Large intestine (tissue), 3 donors: ENCODE data around the gene DOCK9. TPM values are rescaled to one million over a fixed set of nuclear protein-coding genes. Genes with fewer than 3 reads are reported as not detected.

Experiments used
- DNase-seq, 2 donors: peaks; one replicate each; pipeline versions ENCODE4 v3.0.0 to v3.0.0-alpha.2; 2013
- H3K27ac ChIP-seq: one replicate; pipeline ENCODE4 v1.5.1; 2013; ENCODE audit warnings: low read length
- H3K27me3 ChIP-seq: 2 replicates; pipeline ENCODE4 v1.6.1; 2013; ENCODE audit warnings: low read length; ENCODE audit not compliant: control insufficient read depth, insufficient read depth
- H3K36me3 ChIP-seq: 2 replicates; pipeline ENCODE4 v1.6.1; 2013; ENCODE audit warnings: low read length; ENCODE audit not compliant: control insufficient read depth, insufficient read depth
- H3K4me1 ChIP-seq: one replicate; pipeline ENCODE4 v1.6.1; 2013; ENCODE audit warnings: low read length; ENCODE audit not compliant: control insufficient read depth, insufficient read depth
- H3K4me3 ChIP-seq: one replicate; pipeline ENCODE4 v1.5.1; 2013; ENCODE audit warnings: low read length
- H3K9me3 ChIP-seq: one replicate; pipeline ENCODE4 v1.6.1; 2013; ENCODE audit warnings: mild to moderate bottlenecking, low read depth, low read length, moderate library complexity; ENCODE audit not compliant: control insufficient read depth
- WGBS: methylation state at CpG from one replicate; pipeline ENCODE4 v1.1.5; 2013; ENCODE audit warnings: low lambda C conversion rate; ENCODE audit not compliant: insufficient coverage; 5-methylcytosine and 5-hydroxymethylcytosine counted together
- polyA plus RNA-seq: library from polyadenylated mRNA; unstranded; fragments of 120-200 nt; gene quantifications from one replicate; pipeline ENCODE4 v1.2.1, GENCODE V29; 2013

Gene DOCK9
- polyA plus RNA-seq, 1 donor, result 103 TPM

DNA sequence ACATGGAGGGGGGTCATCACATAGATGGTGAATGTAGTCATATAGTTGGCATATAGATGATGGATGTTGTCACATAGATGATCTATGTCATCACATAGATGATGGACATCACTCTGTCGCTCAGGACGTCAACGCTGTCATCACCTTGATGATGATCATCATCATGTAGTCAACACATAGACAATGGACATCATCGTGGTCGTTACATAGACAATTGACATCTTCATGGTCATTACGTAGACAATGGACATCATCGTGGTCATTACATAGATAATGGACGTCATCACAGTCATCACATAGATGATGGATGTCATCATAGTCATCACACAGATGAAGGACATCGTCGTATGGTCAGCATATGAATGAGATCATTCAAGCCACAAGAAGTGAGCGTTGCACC is 196.8 kb downstream of the DOCK9 start:
- H3K9me3 ChIP-seq, result no peaks in the 10 kb centered on the region
- no CpG with 5 or more reads among the region's 11 CpGs for WGBS
- DNase-seq, result no peak
- H3K4me1 ChIP-seq, result peaks cover 29% of the 10 kb centered on the region
- H3K27me3 ChIP-seq, result no peaks in the 10 kb centered on the region
- no peaks in the 10 kb centered on the region for H3K36me3 ChIP-seq
- no peak overlapping the region for H3K4me3 ChIP-seq
- no peak overlapping the region for H3K27ac ChIP-seq

DNA sequence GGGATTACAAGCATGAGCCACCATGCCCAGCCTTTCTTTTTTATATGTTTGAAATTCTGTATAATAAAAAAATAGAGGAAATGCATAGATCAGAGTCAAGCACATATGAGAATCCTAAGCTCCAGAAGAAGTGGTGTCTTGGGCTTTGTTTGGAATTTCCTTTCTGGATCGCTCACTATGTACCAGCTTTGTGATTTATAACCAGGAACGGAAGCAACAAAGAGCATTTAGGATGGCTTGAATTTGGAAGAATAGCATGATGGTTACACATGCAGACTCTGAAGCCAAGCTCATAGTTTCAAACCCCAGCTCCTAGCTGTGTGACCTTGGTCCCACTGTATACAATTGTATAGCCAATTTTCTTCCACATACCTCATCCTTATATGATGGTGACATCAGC is 197.4 kb downstream of the DOCK9 start:
- no peaks in the 10 kb centered on the region for H3K9me3 ChIP-seq
- no peak for DNase-seq
- no peak overlapping the region for H3K4me3 ChIP-seq
- no peak overlapping the region for H3K27ac ChIP-seq
- H3K27me3 ChIP-seq, result no peaks in the 10 kb centered on the region
- peaks cover 28% of the 10 kb centered on the region for H3K4me1 ChIP-seq
- WGBS, result no CpG with 5 or more reads among the region's 2 CpGs
- H3K36me3 ChIP-seq, result no peaks in the 10 kb centered on the region

DNA sequence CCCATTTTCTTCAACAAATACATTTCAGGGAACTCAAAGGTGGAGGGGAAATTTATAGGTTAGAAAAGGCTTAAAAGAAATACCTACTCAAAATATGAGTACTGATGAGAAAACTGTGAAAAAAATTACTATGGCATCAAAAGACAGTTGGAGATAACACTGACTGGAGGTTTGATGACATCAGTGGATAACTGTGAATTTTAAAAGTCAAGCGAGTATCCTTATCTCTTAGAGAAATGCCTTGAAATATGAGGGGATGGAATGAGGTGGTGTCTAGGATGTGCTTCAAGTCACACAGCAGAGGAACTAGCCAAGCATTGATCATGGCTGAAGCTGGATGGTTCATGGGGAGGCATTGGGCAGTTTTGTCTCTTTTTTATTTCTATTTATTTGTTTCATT is 198.2 kb downstream of the DOCK9 start:
- H3K9me3 ChIP-seq, result no peaks in the 10 kb centered on the region
- H3K4me3 ChIP-seq, result no peak overlapping the region
- WGBS, result no CpG with 5 or more reads among the region's 1 CpG

DNA sequence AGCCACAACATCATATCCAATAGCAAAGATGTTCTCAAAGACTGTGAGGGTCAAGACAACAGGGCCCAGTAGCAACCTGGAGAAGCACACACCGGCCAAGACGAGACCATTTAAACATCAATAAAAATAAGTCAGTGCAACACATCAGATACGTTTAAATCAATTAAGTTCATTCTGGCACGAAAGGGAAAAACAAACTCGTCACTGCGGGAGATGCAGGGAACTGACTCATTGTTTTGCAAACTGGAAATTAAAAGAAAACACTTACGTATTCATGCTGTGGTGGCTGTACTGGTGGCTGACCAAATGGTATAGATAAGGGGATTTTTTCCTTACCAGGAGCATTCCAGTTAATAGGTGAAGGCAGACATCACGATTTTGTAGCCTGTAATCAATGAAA is 199.1 kb downstream of the DOCK9 start:
- no peak for DNase-seq
- peaks cover 22% of the 10 kb centered on the region for H3K4me1 ChIP-seq
- H3K27me3 ChIP-seq, result no peaks in the 10 kb centered on the region
- 71% methylated on average over 5 of the region's 8 CpGs for WGBS
- H3K9me3 ChIP-seq, result peaks cover 3% of the 10 kb centered on the region
- H3K4me3 ChIP-seq, result no peak overlapping the region
- no peaks in the 10 kb centered on the region for H3K36me3 ChIP-seq
- H3K27ac ChIP-seq, result no peak overlapping the region

More for the DNA sequence above, 198.2 kb downstream of the DOCK9 start:
- no peak for DNase-seq
- H3K4me1 ChIP-seq, result peaks cover 26% of the 10 kb centered on the region
- H3K36me3 ChIP-seq, result no peaks in the 10 kb centered on the region
- H3K27ac ChIP-seq, result no peak overlapping the region
- no peaks in the 10 kb centered on the region for H3K27me3 ChIP-seq

DNA sequence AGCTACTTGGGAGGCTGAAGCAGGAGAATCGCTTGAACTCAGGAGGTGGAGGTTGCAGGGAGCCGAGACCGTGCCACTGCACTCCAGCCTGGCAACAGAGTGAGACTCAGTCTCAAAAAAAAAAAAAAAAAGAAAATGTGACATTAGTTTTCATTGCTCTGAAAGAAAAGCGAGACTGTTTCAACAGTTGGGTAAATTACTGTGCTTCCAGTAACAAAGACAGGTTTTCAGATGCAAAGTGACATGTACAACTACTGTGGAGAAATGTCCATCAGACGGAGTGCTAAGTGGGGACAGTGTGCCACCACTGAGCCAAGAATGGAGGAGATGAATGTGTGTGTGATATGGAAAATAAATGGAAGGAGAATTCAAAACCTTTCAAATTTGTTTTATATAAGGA is 201.2 kb downstream of the DOCK9 start:
- peak overlapping the region; percentile 97 for H3K27ac ChIP-seq
- 60% methylated on average over 1 of the region's 5 CpGs for WGBS
- H3K4me1 ChIP-seq, result peaks cover 43% of the 10 kb centered on the region
- no peaks in the 10 kb centered on the region for H3K27me3 ChIP-seq
- H3K9me3 ChIP-seq, result peaks cover 3% of the 10 kb centered on the region
- DNase-seq, result peak in 1 of 2 donors; percentile 64
- H3K4me3 ChIP-seq, result no peak overlapping the region
- no peaks in the 10 kb centered on the region for H3K36me3 ChIP-seq

DNA sequence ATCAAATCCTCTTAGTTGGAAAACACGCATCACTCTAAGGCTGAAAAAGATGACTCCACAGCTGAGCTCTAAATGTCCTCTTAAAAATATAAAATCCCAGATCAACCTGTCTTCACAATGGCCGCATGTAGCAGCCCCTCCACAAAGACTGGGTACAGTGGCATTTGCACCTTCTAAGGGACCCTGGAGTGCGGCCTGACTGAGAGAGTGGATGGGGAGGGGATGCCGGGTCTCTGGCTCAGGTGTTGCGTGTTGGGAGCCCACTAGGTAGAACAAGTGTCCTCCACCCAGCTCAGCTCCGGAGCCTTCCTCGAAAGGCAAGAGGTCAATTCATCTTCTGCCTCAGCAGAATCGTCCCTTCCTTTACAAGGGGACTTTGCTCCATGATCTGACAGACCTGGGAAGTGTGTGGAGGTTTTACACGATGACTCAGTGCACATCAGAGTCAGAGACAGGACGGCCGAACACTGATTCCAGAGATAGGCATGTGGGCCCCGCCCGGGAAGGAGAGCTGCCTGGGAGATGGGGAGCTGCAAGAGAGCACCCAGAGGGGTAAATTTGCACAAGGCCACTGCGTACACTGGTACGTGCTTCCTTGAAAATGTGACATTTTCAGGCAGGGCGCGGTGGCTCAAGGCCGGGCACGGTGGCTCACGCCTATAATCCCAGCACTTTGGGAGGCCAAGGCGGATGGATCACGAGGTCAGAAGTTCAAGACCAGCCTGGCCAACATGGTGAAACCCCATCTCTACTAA is 201.8 kb downstream of the DOCK9 start:
- no peaks in the 10 kb centered on the region for H3K27me3 ChIP-seq
- peak; percentile 94 to 98 for DNase-seq
- H3K4me3 ChIP-seq, result no peak overlapping the region
- H3K27ac ChIP-seq, result peak overlapping the region; percentile 97
- H3K9me3 ChIP-seq, result peaks cover 3% of the 10 kb centered on the region
- WGBS, result 100% methylated on average over 1 of the region's 22 CpGs
- no peaks in the 10 kb centered on the region for H3K36me3 ChIP-seq
- peaks cover 49% of the 10 kb centered on the region for H3K4me1 ChIP-seq

DNA sequence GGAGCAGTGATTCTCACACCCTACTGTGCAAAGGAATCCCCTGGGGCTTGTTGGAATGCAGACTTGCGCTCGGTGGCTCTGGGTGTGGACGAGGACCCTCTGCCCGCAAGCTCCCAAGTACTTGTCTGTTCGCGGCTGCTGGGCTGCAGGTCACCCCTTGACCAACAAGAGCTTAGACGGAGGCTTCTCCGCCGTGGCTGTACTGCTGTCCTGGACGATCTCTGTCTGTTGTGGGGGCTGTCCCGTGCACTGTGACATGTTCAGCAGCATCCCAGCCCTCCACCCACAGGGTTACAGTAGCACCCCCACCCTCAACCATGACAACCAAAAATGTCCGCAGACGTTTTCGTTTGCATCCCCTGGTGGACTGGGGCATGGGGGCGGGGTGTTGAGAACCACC is 202.5 kb downstream of the DOCK9 start:
- no peaks in the 10 kb centered on the region for H3K36me3 ChIP-seq
- no CpG with 5 or more reads among the region's 15 CpGs for WGBS
- DNase-seq, result no peak
- no peak overlapping the region for H3K4me3 ChIP-seq
- no peaks in the 10 kb centered on the region for H3K27me3 ChIP-seq
- H3K4me1 ChIP-seq, result peaks cover 52% of the 10 kb centered on the region
- peaks cover 3% of the 10 kb centered on the region for H3K9me3 ChIP-seq
- H3K27ac ChIP-seq, result peak overlapping the region; percentile 97

DNA sequence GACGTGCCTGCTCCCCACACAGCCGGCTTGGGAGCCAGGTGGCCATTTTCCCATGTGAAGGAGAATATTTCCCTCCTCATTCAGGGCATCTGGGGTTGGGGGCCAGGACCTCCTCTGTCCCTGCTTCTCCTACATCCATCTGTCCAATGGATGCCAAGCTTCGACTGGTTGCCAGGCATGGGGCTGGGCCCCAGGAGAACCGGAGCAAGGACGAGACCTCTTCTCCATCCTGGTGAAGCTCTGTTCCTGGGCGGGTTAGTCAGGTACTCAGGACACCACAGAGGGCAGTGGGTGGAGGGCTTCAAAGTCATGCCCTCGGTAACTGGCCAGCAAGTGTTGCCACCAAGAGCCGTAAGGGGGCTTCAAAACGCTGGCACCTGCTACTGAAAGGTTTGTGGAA is 203.1 kb downstream of the DOCK9 start:
- Histone ChIP-seq H3K9me3 (peaks cover 3% of the 10 kb centered on the region), H3K36me3 (no peaks in the 10 kb centered on the region), H3K27ac (no peak overlapping the region), H3K4me3 (no peak overlapping the region), H3K27me3 (no peaks in the 10 kb centered on the region), H3K4me1 (peaks cover 52% of the 10 kb centered on the region)
- whole genome bisulfite sequencing, result no CpG with 5 or more reads among the region's 9 CpGs
- DNase-seq, result no peak

DNA sequence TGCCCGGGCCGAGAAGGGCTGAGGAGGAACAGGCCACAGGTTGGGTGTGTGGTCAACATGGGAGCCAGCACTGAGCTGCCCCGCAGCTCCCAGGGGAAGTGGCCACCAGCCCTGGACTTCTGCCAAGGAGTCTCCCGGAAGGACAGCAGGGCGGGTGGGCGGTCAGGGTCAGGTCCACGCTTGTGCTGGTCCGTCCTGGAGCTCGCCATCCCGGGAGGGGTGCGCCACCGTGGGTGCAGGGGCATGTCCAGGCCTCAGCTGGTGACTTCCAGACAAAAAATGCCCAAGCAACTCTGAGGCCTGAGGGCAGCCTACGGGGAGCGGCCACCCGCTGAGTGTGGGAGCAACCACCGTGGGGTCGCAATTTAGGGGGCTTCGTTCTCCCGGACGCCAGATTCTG is 203.9 kb downstream of the DOCK9 start:
- H3K4me1 ChIP-seq, result peaks cover 52% of the 10 kb centered on the region
- no CpG with 5 or more reads among the region's 20 CpGs for WGBS

DNA sequence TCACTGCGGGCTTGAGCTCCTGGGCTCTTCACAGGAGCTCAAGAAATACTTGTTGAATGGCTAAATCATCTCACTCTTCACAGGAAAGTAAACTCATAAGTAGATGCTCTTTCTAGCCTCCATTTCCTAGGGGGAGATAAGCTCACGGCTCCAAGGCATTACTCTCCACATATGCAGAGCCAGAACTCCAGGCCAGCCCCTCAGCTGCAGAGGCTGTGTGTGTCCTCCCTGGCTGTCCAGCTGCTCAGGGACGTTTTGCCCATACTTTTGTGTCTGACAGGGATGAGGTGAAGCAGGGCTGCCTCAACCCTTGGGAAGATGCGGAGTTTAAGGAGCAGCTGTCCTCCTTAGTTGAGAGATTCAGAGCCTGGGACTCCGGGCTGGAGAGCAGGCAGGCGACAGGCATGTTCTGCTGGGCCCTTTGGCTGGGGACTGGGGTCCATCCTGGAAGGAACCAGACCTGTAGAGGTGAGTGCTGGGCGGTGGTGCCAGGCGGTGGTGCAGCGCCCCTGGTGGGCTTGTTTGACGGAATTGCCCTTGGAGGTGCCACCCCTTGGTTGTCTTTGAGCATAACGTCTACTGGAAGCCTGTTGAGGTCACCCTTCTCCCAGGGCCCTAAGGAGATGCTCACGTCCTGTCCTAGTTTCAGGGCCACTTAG is 204.9 kb downstream of the DOCK9 start:
- H3K9me3 ChIP-seq, result peaks cover 3% of the 10 kb centered on the region
- no peak for DNase-seq
- H3K27ac ChIP-seq, result peak overlapping the region; percentile 92
- no peak overlapping the region for H3K4me3 ChIP-seq
- no peaks in the 10 kb centered on the region for H3K27me3 ChIP-seq
- no peaks in the 10 kb centered on the region for H3K36me3 ChIP-seq
- peaks cover 54% of the 10 kb centered on the region for H3K4me1 ChIP-seq
- no CpG with 5 or more reads among the region's 12 CpGs for WGBS

More for the DNA sequence above, 203.9 kb downstream of the DOCK9 start:
- Histone ChIP-seq H3K36me3 (no peaks in the 10 kb centered on the region), H3K27me3 (no peaks in the 10 kb centered on the region), H3K27ac (no peak overlapping the region), H3K4me3 (no peak overlapping the region), H3K9me3 (peaks cover 3% of the 10 kb centered on the region)
- no peak for DNase-seq
